HG03060 (cell line): ENCODE data around the gene HIP1.
"Not testable (repeated sequence)": the region's sequence is repeated elsewhere in the genome, so short reads cannot be mapped to it uniquely, and the experiment has no call there.

ENCODE experiments used
- ATAC-seq: cut with Tn5 transposase; IDR thresholded peaks from one replicate; pipeline ENCODE4 v1.9.1; 2021; ENCODE audit warnings: low read depth, moderate number of reproducible peaks; ENCODE audit not compliant: unreplicated experiment

HIP1 gene

GRCh38 chr7:75647709-75648438 is 90.9 kb downstream of the HIP1 start:
- no peak for ATAC-seq

GRCh38 chr7:75646571-75647102 is 92.1 kb downstream of the HIP1 start:
- no peak for ATAC-seq

GRCh38 chr7:75645570-75645969 is 93.2 kb downstream of the HIP1 start:
- ATAC-seq, result no peak

- no peak for ATAC-seq
Observed at GRCh38 chr7:75644589-75644988, 94.2 kb downstream of the HIP1 start.

GRCh38 chr7:75642810-75643486 is 95.8 kb downstream of the HIP1 start:
- no peak for ATAC-seq

- no peak for ATAC-seq
Observed at GRCh38 chr7:75640201-75640600, 98.5 kb downstream of the HIP1 start.

GRCh38 chr7:75639886-75640190 is 98.9 kb downstream of the HIP1 start:
- ATAC-seq, result no peak

- ATAC-seq, result no peak
Observed at GRCh38 chr7:75639071-75639885, 99.5 kb downstream of the HIP1 start.

GRCh38 chr7:75638594-75639070 is 100.1 kb downstream of the HIP1 start:
- no peak for ATAC-seq

GRCh38 chr7:75637854-75638593 is 100.7 kb downstream of the HIP1 start:
- ATAC-seq, result no peak

GRCh38 chr7:75635036-75635435 is 103.7 kb downstream of the HIP1 start:
- no peak for ATAC-seq

GRCh38 chr7:75632587-75632986 is 106.2 kb downstream of the HIP1 start:
- not testable (repeated sequence) for ATAC-seq

GRCh38 chr7:75631711-75632110 is 107.0 kb downstream of the HIP1 start:
- no peak for ATAC-seq

- no peak for ATAC-seq
Observed at GRCh38 chr7:75630549-75630948, 108.2 kb downstream of the HIP1 start.

GRCh38 chr7:75629044-75629443 is 109.7 kb downstream of the HIP1 start:
- ATAC-seq, result no peak

- ATAC-seq, result no peak
Observed at GRCh38 chr7:75628055-75628454, 110.7 kb downstream of the HIP1 start.

- no peak for ATAC-seq
Observed at GRCh38 chr7:75626954-75627353, 111.8 kb downstream of the HIP1 start.

- no peak for ATAC-seq
Observed at GRCh38 chr7:75625868-75626267, 112.9 kb downstream of the HIP1 start.

- ATAC-seq, result no peak
Observed at GRCh38 chr7:75624134-75624832, 114.5 kb downstream of the HIP1 start.
